Measurements from ENCODE around the gene DNAH14. TPM values are rescaled to one million over a fixed set of nuclear protein-coding genes. Genes with fewer than 3 reads are reported as not detected.
"Not testable (repeated sequence)": the region's sequence is repeated elsewhere in the genome, so short reads cannot be mapped to it uniquely, and the experiment has no call there.

DNAH14 gene
- total and polyA plus RNA-seq, 2 donors (not counting 3 experiments of a cell fraction or from before 2014, with no cell fraction given) = 1.5 to 7.1 TPM

GRCh38 chr1:224884361-224884801, 45.1 kb upstream of the DNAH14 start:
- CTCF ChIA-PET = no interaction called here
- Histone ChIP-seq H3K79me2 (ENCODE audit: control insufficient read depth, insufficient read depth, low read length) (no peaks in the 10 kb centered on the region), H3K9me3 (replicated peaks; ENCODE audit: control insufficient read depth, insufficient read depth, low read length) (no peaks in the 10 kb centered on the region), H3K27me3 (ENCODE audit: control insufficient read depth in 2 of 2, insufficient read depth in 2 of 2, low read length in 2 of 2) (no peaks in the 10 kb centered on the region), H3K4me2 (ENCODE audit: insufficient read depth, low read length) (no peak overlapping the region), H3K4me1 (ENCODE audit: control insufficient read depth, extremely low read depth, insufficient read depth, low read length) (no peaks in the 10 kb centered on the region), H3K9me1 (replicated peaks; ENCODE audit: control insufficient read depth, extremely low read depth, insufficient read depth, low read length) (no peaks in the 10 kb centered on the region), H4K20me1 (replicated peaks; ENCODE audit: control insufficient read depth, extremely low read depth, insufficient read depth, low read length) (no peaks in the 10 kb centered on the region), H3K27ac (ENCODE audit: insufficient read depth, low read depth, low read length) (no peak overlapping the region), H3K4me3 (replicated peaks in 1 of 3; ENCODE audit: insufficient read depth in 1 of 3, low read depth in 1 of 3, low read length in 3 of 3) (no peak overlapping the region), H3K36me3 (ENCODE audit: control insufficient read depth in 2 of 2, extremely low read depth in 1 of 2, insufficient read depth in 2 of 2, low read length in 2 of 2) (no peaks in the 10 kb centered on the region), H3K9ac (replicated peaks; ENCODE audit: extremely low read depth, insufficient read depth, low read length) (no peak overlapping the region), H2AFZ (ENCODE audit: low read depth, low read length) (no peak overlapping the region)
- dilution Hi-C loops (cut with MboI; ENCODE audit: extremely low pct_ligation_motif_present, low sequenced_read_pairs) (no loop called here), intact Hi-C loops (cut with micrococcal nuclease) (no loop called here)
- FAIRE-seq = no peak
- no peak for TF ChIP-seq GATA2 (IDR thresholded peaks at IDR 0.05; ENCODE audit: insufficient read depth, insufficient read length, low read depth, low read length)
- TF ChIP-seq MAX (IDR thresholded peaks at IDR 0.05; ENCODE audit: insufficient read depth, insufficient read length) = no peak
- TF ChIP-seq JUN (IDR thresholded peaks at IDR 0.05; ENCODE audit: borderline replicate concordance, insufficient read depth, insufficient read length, low read depth) = no peak
- TF ChIP-seq FOS (IDR thresholded peaks at IDR 0.05; ENCODE audit: borderline replicate concordance, insufficient read depth, low read length) = no peak
- no peak for TF ChIP-seq CTCF (IDR thresholded peaks at IDR 0.05; ENCODE audit: extremely low read depth in 1 of 2, insufficient read depth in 1 of 2, low read depth in 1 of 2, low read length in 2 of 2)
- no peak for TF ChIP-seq EZH2 (IDR thresholded peaks at IDR 0.05; ENCODE audit: borderline replicate concordance, low read depth, low read length, severe bottlenecking)
- no peak for TF ChIP-seq MYC (IDR thresholded peaks at IDR 0.05; ENCODE audit: low read depth, low read length)
- TF ChIP-seq POLR2AphosphoS5 (IDR thresholded peaks at IDR 0.05; ENCODE audit: insufficient read depth, low read depth, low read length) = no peak
- TF ChIP-seq POLR2A (IDR thresholded peaks at IDR 0.05; ENCODE audit: low read depth, low read length) = no peak
- BruUV-seq (replicated peaks) = no TSS peak
- POLR2A ChIA-PET = no interaction called here
- no peak for DNase-seq (ENCODE audit: low read depth, low spot score)

DNA sequence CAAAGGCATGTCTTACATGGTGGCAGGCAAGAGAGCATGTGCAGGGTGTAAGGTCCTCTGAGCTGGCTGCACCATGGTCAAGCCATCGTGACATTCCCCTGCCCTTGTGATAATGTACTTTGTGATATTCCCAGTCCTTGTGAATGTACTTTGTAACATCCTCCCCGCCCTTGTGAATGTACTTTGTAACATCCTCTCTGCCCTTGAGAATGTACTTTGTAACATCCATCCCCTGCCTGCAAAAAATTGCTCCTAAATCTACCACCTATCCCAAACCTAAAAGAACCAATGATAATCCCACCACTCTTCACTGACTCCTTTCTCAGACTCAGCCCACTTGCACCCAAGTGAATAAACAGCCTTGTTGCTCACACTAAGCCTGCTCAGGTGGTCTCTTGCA, 44.1 kb upstream of the DNAH14 start:
- H3K79me2 ChIP-seq (ENCODE audit: control insufficient read depth, insufficient read depth, low read length); H3K9me3 ChIP-seq (replicated peaks; ENCODE audit: control insufficient read depth, insufficient read depth, low read length); BruUV-seq (replicated peaks); DNase-seq (ENCODE audit: low read depth, low spot score); POLR2A ChIA-PET; FAIRE-seq; dilution Hi-C loops (cut with MboI; ENCODE audit: extremely low pct_ligation_motif_present, low sequenced_read_pairs); H3K9me1 ChIP-seq (replicated peaks; ENCODE audit: control insufficient read depth, extremely low read depth, insufficient read depth, low read length); H3K4me2 ChIP-seq (ENCODE audit: insufficient read depth, low read length); H3K36me3 ChIP-seq (ENCODE audit: control insufficient read depth in 2 of 2, extremely low read depth in 1 of 2, insufficient read depth in 2 of 2, low read length in 2 of 2); H3K27ac ChIP-seq (ENCODE audit: insufficient read depth, low read depth, low read length); intact Hi-C loops (cut with micrococcal nuclease); H3K9ac ChIP-seq (replicated peaks; ENCODE audit: extremely low read depth, insufficient read depth, low read length); H2AFZ ChIP-seq (ENCODE audit: low read depth, low read length); CTCF ChIA-PET; H4K20me1 ChIP-seq (replicated peaks; ENCODE audit: control insufficient read depth, extremely low read depth, insufficient read depth, low read length); H3K4me1 ChIP-seq (ENCODE audit: control insufficient read depth, extremely low read depth, insufficient read depth, low read length); H3K4me3 ChIP-seq (replicated peaks in 1 of 3; ENCODE audit: insufficient read depth in 1 of 3, low read depth in 1 of 3, low read length in 3 of 3); H3K27me3 ChIP-seq (ENCODE audit: control insufficient read depth in 2 of 2, insufficient read depth in 2 of 2, low read length in 2 of 2): not testable (repeated sequence)

Data from endothelial cell of umbilical vein (primary cell).